Activated gamma-delta T cell (primary cell): ENCODE data around the gene PPM1H.

Source experiments
- DNase-seq: peaks from one replicate; lab custom pipeline; 2025; lab: John Stamatoyannopoulos, UW

Gene PPM1H

DNA sequence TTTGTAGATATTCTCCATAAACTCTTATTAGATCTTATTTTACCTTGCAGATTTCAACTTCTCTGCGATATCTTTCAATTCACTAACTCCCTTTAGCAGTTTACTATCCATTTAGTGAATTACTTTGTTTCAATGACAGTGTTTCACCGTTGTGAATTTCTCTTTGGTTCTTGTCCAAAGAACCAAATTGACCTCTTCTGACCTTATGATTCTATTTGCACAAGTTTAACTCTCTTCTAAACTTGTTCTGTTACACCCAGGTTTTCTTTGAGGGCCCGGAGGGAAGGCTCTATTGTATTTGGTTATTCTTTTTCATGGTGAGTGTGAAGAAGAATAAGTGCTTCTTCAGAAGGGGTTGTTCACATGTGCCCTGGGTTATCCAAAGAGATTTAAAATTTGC lies 281.6 kb downstream of the PPM1H start:
- no peak for DNase-seq

DNA sequence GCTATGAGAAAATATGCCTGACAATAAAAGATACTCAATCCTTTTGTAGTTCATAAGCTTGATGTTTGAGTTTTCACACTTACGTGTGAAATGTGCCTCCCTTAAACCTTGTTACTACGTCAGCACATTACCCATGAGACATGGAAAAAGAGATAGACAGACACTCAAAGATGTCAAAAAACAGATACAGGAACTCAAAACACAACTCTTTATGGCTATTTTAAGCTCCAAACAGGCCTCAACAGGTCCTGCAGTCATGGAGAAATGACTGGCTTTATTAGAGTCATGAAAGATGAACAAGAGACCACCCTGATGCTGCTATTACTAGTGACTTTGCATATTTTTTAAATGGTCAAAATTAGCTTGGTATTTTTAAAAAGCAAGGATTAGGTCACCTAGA lies 283.8 kb downstream of the PPM1H start:
- DNase-seq, result no peak

GRCh38 chr12:62649412-62650138 lies 285.4 kb downstream of the PPM1H start:
- no peak for DNase-seq

- DNase-seq, result no peak
These were observed 287.4 kb downstream of the PPM1H start for GRCh38 chr12:62647586-62647985.

GRCh38 chr12:62646566-62646965 lies 288.4 kb downstream of the PPM1H start:
- DNase-seq, result no peak

DNA sequence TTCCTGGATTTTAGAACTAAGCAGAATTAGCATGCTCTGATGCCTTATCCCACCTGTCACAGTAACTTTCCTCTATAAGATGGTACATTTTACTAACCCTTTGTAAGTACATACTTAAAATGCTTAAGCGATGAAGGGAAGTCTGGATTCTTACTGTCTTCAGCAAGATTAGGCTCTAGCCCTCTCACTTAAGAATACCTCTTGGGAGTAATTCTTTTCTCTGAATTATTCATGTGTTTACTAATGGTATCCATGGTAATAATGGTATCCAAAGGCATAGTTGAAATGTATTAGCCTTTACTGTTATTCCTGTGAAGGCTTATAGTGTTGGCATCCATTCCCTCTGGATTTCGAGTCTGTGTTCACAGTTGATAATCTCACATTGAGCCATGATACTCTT lies 291.5 kb downstream of the PPM1H start:
- no peak for DNase-seq

GRCh38 chr12:62642486-62642885 lies 292.5 kb downstream of the PPM1H start:
- DNase-seq, result no peak

DNA sequence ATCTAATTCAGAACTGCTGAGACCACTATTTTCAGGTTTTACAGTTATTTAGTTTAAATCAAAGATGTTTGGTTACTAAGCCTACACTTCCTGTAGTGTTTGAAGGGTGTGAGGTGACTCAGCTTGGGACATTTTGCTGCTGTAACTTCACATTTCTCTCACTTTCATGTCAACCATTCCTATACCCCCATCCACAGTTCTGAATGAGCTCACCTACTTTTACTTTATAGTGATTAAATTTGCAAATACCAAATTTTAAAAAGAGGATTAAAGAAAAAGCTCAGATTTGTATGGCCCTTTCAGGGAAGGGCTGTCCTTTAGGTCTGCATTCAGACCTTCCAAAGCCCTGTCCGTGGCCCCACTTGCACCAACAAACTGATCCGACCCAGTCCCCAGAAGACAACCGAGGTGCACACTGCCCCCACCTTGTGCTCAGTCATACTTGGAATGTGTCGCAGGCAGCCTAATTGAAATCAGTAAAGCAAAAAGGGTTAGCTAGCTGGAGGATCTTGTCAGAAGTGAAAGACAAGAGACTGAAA lies 294.0 kb downstream of the PPM1H start:
- no peak for DNase-seq

DNA sequence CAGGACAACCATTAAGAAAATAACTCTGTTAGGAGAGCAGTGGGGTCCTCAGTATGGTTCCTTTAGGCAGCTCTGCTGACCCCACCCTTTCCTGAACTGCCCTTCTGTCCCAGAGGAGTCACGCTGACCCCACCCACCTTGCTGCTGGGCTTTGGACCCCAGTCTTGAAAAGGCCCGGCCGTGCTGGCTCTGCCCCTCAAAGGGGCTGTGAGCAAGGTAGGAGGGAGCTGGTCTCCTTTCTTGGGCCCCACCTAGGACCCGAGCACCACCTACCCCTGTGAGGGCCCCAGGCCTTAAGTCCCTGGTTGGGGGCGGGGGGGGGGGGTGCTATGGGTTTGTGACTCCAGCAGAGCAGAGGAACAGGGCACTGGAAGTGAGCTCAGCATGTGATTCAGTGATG lies 297.3 kb downstream of the PPM1H start:
- no peak for DNase-seq

- no peak for DNase-seq
These were observed 299.3 kb downstream of the PPM1H start for GRCh38 chr12:62635649-62636048.

GRCh38 chr12:62632411-62632918 lies 302.5 kb downstream of the PPM1H start:
- DNase-seq, result peak; percentile 10

GRCh38 chr12:62631471-62632410 lies 303.2 kb downstream of the PPM1H start:
- DNase-seq, result peak; percentile 13

GRCh38 chr12:62629971-62630739 lies 304.8 kb downstream of the PPM1H start:
- DNase-seq, result no peak

DNA sequence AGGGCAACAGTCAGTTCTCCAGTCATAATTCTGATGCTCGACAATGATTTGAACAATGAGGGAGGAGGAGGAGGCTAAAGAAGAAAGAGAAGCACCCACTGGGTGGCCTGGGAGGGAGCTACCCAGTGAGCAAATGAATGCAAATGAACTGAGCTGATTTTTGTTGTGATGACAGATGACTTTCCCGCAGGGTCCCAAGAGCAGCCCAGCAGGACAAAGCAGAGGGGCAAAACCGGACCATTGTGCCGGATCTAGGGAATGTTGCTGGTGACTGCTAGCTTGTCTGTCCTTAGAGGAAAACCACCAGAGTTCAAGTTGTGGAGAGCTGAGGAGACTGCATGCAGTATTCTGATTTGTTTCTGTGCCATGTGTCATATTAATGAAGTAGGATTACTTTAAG lies 305.5 kb downstream of the PPM1H start:
- no peak for DNase-seq

GRCh38 chr12:62627181-62627580 lies 307.8 kb downstream of the PPM1H start:
- DNase-seq, result no peak

DNA sequence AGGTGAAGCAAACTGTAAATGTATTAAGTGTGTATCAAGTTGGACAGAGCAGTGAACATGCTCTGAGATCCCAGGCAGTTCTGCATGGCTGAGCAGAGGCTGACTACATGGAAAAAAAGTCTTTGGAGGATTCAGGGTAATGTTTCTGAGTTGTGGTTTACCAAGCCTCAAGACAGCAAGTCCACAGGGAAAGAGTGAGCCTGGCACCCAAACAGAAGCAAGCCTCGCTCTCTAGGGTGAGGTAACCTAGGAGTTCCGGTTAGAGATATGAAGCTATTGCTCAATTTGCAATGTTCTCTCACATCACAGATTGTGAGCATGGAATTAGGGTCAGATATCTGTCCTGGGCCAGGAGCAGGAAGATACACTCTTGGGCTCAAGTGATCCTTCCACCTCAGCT lies 309.7 kb downstream of the PPM1H start:
- DNase-seq, result no peak

GRCh38 chr12:62622177-62622576 lies 312.8 kb downstream of the PPM1H start:
- no peak for DNase-seq

- no peak for DNase-seq
These were observed 313.8 kb downstream of the PPM1H start for GRCh38 chr12:62621101-62621638.

GRCh38 chr12:62618930-62619329 lies 316.0 kb downstream of the PPM1H start:
- DNase-seq, result no peak

DNA sequence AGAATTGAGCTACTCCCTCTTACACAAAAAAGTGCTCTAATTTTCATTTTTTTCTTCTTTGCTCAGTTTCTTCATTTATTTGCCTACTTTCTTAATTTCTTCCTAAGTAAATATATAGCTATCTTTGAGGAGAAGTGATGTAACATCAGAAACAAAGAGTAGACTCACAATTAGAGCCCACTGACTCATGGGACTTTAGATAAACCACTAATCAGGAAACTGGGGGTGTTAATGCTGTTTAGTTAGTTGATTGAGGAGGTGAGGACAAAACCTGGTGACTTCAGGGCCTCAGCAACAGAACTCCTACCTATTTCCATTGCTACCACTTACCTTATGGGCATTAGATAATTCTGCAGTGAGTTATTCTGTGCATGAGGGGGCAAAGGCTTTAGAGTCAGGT lies 316.6 kb downstream of the PPM1H start:
- no peak for DNase-seq

DNA sequence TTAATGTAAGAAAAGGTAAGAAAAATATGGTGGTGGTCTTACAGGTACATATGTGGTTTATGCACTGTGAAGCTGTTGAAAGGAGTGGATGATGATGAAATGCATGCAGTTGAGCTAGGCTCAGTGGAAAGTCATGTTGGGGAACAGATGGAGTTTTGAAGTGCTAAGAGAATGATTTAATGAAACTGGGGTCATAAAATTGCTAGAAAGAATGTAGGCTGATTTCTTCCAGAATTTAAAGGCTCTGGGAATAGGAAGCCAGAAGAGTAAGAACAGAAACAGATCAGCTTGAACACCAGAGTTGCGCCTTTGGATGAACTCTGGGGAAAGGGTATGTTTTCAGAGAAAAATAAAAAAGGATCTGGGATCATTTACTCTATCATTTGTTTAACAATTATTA lies 321.9 kb downstream of the PPM1H start:
- no peak for DNase-seq

DNA sequence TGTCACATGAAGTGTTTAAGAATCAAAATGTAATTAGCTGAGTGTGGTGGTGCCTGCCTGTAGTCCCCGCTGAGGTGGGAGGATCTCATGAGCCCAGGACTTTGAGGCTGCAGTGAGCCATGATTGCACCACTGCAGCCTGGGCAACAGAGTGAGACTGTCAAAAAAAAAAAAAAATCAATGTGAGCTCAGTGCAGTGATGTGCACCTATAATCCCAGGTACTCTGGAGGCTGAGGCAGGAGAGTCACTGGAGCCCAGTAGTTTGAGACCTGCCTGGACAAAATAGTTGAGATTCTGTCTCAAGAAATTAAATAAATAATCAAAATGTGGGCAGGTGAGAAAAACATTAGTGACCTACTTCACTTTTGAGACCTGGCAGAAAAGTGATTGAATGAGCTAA lies 328.3 kb downstream of the PPM1H start:
- DNase-seq, result no peak
